GM23338 (cell line): ENCODE results near the gene EPG5.

Experiments
- EZH2 ChIP-seq: fragments of 200-600 bp; sonication (generic); IDR thresholded peaks from one replicate; pipeline ENCODE4 v1.8.0; 2017; ENCODE audit warnings: antibody characterized with exemption, mild to moderate bottlenecking, low read depth; ENCODE audit not compliant: unreplicated experiment
- POLR2AphosphoS5 ChIP-seq: IDR thresholded peaks from 2 replicates; pipeline ENCODE4 v1.6.1; 2016; ENCODE audit warnings: antibody characterized with exemption, low read depth
- ZNF331 ChIP-seq: fragments of 250-450 bp; sonication (Bioruptor Pico); IDR thresholded peaks from 2 replicates; pipeline ENCODE4 v1.5.0; 2020; ENCODE audit warnings: low read depth, mild to moderate bottlenecking, moderate library complexity
- TF ChIP-seq, protein P1 (sequence below), 2 experiments: fragments of 200-600 bp in 1 of 2; sonication (generic) in 1 of 2; conservative IDR thresholded peaks; 2 replicates each; pipeline versions ENCODE4 v1.5.1 to v1.6.1; 2016 to 2017; ENCODE audit warnings: antibody characterized with exemption in 2 of 2, low read depth in 2 of 2, mild to moderate bottlenecking in 2 of 2, moderate library complexity in 1 of 2
- TF ChIP-seq, protein P2 (sequence below): IDR thresholded peaks from one replicate; pipeline ENCODE4 v1.6.1; 2018; ENCODE audit warnings: antibody characterized with exemption; ENCODE audit not compliant: unreplicated experiment

DNA sequence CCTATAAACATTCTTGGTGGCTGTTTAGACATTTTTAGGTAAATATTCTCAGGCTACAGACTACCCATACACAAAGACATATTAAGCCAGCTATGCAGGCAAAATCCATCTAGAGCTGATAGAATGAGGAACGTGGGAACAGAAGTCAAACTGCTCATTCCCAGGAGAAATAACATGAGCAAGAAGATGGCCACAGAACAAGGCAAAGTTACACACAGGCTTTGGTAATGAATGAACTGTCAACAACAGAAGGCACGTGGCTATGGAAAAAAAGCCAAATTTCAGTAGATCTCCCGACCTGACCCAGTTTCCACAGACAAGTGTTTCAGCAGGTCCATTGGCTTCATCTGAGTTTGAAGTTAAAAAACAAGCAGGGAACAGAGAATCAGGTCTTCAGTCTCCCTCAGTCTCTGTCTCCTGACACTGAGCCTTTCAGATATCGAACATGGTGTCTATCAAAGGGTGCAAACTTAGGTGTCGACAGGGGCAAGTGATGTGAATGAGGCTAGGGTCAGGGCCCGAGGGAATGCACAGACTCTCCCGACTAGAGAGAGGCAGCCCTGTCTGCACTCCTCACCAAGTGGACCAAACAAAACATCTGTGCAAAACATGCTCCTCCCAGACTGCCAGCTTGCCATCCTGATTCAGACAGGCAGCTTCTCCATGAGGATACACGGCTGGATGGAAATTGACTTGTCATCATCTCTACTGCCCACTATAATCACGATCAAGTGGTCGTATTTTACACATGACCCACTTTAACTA is 115.8 kb downstream of the EPG5 start:
- TF ChIP-seq POLR2AphosphoS5 (no peak), EZH2 (no peak), ZNF331 (CRISPR knock-in tag) (no peak)
- TF ChIP-seq, protein P1, sequence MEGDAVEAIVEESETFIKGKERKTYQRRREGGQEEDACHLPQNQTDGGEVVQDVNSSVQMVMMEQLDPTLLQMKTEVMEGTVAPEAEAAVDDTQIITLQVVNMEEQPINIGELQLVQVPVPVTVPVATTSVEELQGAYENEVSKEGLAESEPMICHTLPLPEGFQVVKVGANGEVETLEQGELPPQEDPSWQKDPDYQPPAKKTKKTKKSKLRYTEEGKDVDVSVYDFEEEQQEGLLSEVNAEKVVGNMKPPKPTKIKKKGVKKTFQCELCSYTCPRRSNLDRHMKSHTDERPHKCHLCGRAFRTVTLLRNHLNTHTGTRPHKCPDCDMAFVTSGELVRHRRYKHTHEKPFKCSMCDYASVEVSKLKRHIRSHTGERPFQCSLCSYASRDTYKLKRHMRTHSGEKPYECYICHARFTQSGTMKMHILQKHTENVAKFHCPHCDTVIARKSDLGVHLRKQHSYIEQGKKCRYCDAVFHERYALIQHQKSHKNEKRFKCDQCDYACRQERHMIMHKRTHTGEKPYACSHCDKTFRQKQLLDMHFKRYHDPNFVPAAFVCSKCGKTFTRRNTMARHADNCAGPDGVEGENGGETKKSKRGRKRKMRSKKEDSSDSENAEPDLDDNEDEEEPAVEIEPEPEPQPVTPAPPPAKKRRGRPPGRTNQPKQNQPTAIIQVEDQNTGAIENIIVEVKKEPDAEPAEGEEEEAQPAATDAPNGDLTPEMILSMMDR (conservative IDR thresholded peaks at IDR 0.05; ENCODE audit: low read depth in 2 of 2) = no peak
- TF ChIP-seq, protein P2, sequence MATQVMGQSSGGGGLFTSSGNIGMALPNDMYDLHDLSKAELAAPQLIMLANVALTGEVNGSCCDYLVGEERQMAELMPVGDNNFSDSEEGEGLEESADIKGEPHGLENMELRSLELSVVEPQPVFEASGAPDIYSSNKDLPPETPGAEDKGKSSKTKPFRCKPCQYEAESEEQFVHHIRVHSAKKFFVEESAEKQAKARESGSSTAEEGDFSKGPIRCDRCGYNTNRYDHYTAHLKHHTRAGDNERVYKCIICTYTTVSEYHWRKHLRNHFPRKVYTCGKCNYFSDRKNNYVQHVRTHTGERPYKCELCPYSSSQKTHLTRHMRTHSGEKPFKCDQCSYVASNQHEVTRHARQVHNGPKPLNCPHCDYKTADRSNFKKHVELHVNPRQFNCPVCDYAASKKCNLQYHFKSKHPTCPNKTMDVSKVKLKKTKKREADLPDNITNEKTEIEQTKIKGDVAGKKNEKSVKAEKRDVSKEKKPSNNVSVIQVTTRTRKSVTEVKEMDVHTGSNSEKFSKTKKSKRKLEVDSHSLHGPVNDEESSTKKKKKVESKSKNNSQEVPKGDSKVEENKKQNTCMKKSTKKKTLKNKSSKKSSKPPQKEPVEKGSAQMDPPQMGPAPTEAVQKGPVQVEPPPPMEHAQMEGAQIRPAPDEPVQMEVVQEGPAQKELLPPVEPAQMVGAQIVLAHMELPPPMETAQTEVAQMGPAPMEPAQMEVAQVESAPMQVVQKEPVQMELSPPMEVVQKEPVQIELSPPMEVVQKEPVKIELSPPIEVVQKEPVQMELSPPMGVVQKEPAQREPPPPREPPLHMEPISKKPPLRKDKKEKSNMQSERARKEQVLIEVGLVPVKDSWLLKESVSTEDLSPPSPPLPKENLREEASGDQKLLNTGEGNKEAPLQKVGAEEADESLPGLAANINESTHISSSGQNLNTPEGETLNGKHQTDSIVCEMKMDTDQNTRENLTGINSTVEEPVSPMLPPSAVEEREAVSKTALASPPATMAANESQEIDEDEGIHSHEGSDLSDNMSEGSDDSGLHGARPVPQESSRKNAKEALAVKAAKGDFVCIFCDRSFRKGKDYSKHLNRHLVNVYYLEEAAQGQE = no peak
